ENCODE data around the gene CLDN14.

- TF ChIP-seq POLR2A (IDR thresholded peaks at IDR 0.05): no peak
- TF ChIP-seq EP300 (IDR thresholded peaks at IDR 0.05): no peak
Observed at GRCh38 chr21:36482673-36483072, 2.8 kb upstream of the CLDN14 start.
